MM.1S (cell line): ENCODE measurements around the gene CTDSP2.

Source experiments
- EZH2 ChIP-seq: fragments of 300-600 bp; sonication (generic); optimal IDR thresholded peaks from 2 replicates; pipeline ENCODE3; 2017; ENCODE audit warnings: low read depth, mild to moderate bottlenecking, antibody characterized with exemption, low read length, mixed read lengths
- TF ChIP-seq, protein P1 (sequence below): fragments of 300-600 bp; sonication (generic); IDR thresholded peaks from 2 replicates; pipeline ENCODE4 v1.5.1; 2016; ENCODE audit warnings: antibody characterized with exemption, low read length, mixed read lengths

DNA sequence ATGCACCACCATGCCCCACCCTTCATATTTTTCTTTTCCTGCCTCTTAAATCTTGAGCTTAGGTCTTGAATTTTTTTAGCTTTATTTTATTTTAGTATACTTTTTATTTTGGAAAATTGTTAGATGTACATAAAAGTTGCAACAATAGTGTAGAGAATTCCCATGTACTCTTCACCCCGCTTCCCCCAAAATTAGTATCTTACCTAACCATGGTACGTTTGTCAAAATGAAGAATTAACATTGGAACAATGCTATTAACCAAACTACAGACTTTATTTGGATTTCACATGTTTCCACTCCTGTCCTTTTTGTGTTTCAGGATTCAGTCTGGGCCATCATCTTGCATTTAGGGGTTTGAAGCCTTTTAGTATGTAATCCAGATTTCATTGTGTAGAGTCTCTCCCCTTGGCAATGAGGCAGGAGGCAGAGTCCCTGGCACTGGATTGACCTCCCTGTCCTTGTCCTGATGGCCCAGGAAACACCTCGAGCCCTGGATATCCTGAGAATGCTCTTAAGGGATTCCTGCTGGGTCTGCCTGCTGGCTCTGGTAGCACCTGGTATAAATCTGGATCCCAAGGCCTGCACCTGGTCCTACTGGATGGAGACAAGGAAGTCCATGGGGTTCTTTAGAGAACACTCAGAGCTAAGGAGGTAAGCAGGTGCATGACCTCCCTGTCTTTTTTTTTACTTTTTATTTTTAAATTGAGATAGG is 19.9 kb upstream of the CTDSP2 start:
- TF ChIP-seq, protein P1, sequence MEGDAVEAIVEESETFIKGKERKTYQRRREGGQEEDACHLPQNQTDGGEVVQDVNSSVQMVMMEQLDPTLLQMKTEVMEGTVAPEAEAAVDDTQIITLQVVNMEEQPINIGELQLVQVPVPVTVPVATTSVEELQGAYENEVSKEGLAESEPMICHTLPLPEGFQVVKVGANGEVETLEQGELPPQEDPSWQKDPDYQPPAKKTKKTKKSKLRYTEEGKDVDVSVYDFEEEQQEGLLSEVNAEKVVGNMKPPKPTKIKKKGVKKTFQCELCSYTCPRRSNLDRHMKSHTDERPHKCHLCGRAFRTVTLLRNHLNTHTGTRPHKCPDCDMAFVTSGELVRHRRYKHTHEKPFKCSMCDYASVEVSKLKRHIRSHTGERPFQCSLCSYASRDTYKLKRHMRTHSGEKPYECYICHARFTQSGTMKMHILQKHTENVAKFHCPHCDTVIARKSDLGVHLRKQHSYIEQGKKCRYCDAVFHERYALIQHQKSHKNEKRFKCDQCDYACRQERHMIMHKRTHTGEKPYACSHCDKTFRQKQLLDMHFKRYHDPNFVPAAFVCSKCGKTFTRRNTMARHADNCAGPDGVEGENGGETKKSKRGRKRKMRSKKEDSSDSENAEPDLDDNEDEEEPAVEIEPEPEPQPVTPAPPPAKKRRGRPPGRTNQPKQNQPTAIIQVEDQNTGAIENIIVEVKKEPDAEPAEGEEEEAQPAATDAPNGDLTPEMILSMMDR = no peak
- no peak for TF ChIP-seq EZH2
